Left renal pelvis (tissue), 4 donors: ENCODE results near the gene PARVB. TPM values are rescaled to one million over a fixed set of nuclear protein-coding genes. Genes with fewer than 3 reads are reported as not detected.

ENCODE experiments used
- DNase-seq, 4 donors: peaks; one replicate each; pipeline ENCODE4 v3.0.0-alpha.2; 2013; ENCODE audit warnings: low read depth in 4 of 4, low spot score in 3 of 4
- polyA plus RNA-seq, 4 donors: library from polyadenylated mRNA; unstranded; fragments of 120-200 nt; gene quantifications; one replicate each; pipeline ENCODE4 v1.2.1, GENCODE V29; 2013; ENCODE audit not compliant: insufficient read length in 4 of 4

PARVB gene
- polyA plus RNA-seq, 4 donors: 14.6 to 24.2 (median 20.2) TPM

DNA sequence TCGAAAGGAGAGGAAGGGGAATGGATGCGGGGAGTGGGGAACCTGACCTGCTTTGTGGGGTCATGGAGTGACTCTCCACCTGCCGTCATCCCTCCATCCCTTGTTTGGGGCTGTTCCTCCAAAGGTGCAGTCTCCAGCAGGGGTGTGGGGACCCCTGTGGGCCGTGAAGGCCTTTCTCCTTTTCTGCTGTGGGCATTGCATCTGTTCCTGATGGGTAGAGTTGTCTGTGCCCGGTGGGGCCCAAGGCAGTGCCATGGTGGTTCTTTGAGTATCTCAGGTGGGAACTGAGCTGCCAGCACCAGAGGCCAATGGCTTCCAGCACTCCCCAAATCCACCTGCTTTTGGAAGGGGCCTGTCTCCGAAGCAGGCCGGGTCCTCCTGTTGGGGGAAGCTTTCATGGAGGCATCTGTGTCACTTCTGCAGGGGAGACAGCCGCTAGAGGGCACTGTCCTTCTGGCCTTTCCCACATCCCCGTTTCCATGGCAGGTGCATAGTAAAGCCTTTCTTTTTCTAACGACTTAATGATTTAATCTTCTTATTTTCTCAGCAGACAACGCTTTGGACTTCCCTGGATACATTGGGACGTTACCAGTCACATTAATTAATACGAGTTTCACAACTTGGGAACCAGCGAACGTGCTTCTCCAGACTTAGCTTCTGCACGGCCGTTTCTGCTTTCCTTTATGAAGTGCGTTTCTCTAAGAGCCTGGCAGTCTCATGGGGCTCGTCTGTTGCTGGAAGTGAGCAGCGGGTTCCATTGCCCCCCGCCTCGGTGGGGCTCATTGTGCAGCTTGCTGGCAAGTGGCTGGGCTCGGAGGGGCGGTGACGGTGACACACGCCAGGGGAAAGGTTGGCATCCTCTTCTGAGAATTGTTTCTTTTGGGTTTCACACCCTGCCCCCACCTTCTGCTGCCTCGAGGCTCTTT is 57.1 kb downstream of the PARVB start:
- DNase-seq: peak in 3 of 4 donors; percentile 35 to 65 (median 48)

DNA sequence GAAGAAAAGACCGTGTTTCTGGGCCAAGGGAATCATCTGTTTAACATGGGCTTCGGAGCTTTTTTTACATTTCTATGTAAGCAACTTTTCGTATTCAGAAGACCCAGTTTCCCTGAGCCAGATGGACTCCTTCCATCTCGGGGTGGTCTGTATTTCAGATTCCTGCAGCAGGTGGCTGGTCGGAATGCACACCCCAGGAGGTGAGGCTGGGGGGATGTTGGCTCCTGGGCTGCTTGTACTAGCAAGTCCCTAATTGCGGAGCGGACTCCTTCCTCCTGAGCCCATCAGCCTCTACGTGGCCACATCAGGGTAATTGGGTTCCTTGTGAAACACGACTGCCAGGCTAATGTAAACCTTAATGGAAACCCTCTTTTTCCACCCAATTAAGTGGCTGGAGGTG is 58.7 kb downstream of the PARVB start:
- no peak for DNase-seq

DNA sequence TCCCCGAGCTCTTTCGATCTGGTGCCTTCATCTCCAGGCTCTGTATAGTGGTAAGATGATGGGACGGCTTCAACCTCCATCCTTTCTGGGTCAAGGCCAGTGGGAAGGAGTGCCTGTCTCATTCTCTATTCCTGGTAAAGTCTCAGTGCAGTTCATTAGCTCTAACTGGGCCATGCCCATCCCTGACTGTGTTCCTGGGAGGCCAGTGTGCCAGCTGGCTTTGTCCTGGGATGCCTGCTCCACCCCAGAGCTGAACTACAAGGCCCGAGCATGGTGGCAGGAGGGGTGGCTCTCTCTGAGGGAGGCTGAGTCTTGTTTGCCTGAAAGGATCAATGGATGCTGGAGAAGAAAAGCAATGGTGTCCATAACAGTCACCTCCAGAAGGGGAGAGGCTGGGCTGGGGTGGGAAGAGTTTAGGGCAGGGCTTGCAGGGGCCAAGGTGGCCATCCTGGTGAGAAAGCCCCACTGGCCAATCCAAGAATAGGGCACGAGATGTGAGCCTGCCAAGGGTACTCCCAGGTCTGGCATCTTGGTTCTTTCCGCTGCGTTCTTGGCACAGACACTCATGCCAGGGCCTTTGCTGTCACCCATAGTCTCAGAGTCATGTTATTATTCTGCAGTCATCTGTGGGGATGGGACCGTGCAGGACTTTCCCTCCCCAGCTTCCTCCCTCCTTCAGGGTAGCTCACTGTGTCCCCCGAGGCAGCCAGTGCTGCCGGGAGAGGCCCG is 60.1 kb downstream of the PARVB start:
- no peak for DNase-seq

GRCh38 chr22:44085743-44086270 is 61.7 kb downstream of the PARVB start:
- peak in 1 of 4 donors; percentile 59 for DNase-seq

- peak in 1 of 4 donors; percentile 32 for DNase-seq
These were observed 62.4 kb downstream of the PARVB start for GRCh38 chr22:44086271-44087088.

GRCh38 chr22:44087089-44087430 is 63.0 kb downstream of the PARVB start:
- no peak for DNase-seq

DNA sequence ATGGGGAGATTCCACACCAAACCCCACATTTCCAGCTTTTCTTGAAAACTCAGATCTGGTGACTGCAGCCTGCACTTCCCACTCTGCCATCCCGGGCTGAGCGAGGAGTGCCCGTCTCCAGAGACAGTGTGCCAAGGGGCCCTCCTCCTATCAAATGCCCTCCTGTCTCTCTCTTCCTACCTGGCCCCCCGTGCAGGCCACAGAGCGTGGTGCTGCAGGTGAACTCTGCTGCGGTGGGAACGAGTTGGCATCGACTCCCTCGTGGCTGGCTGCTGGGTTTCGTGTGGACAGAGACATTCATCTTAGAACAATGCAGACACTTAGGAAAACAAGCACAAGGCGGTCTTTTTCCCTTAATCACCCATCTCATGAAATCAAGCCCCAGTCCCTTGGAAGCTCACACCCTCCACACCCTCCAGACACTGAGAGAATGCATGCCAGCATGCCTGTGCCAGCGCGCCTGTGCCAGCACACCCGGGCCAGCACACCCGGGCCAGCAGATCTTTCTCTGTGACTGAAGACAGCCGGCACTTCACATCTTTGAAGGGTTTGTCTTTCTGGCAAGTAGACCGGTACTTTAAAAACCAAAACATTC is 65.0 kb downstream of the PARVB start:
- DNase-seq: no peak

- DNase-seq: no peak
These were observed 65.8 kb downstream of the PARVB start for GRCh38 chr22:44089717-44090570.

GRCh38 chr22:44090571-44090905 is 66.4 kb downstream of the PARVB start:
- DNase-seq: no peak

GRCh38 chr22:44091021-44091721 is 67.1 kb downstream of the PARVB start:
- no peak for DNase-seq

GRCh38 chr22:44091751-44092150 is 67.6 kb downstream of the PARVB start:
- DNase-seq: no peak

GRCh38 chr22:44092636-44093220 is 68.6 kb downstream of the PARVB start:
- no peak for DNase-seq

DNA sequence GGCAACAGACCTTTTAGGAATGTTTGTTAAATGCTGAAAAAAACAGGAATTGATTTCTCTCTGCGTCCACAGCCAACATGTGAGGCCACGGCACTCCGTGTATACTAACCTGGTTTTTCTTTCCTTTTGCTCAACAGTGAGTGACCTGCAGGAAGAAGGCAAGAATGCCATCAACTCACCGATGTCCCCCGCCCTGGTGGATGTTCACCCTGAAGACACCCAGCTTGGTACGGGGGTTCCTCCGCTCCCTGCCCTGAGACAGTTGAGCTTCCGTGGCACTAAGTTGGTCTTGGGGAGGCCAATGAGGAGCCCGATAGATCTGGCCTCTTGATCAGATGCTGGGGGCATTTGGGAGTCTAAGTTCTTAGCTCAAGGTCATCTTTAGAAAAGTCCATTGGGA is 69.7 kb downstream of the PARVB start:
- DNase-seq: no peak

- DNase-seq: no peak
These were observed 70.7 kb downstream of the PARVB start for GRCh38 chr22:44094751-44095302.

GRCh38 chr22:44096736-44097135 is 72.6 kb downstream of the PARVB start:
- no peak for DNase-seq

- DNase-seq: no peak
These were observed 73.3 kb downstream of the PARVB start for GRCh38 chr22:44097263-44098020.

DNA sequence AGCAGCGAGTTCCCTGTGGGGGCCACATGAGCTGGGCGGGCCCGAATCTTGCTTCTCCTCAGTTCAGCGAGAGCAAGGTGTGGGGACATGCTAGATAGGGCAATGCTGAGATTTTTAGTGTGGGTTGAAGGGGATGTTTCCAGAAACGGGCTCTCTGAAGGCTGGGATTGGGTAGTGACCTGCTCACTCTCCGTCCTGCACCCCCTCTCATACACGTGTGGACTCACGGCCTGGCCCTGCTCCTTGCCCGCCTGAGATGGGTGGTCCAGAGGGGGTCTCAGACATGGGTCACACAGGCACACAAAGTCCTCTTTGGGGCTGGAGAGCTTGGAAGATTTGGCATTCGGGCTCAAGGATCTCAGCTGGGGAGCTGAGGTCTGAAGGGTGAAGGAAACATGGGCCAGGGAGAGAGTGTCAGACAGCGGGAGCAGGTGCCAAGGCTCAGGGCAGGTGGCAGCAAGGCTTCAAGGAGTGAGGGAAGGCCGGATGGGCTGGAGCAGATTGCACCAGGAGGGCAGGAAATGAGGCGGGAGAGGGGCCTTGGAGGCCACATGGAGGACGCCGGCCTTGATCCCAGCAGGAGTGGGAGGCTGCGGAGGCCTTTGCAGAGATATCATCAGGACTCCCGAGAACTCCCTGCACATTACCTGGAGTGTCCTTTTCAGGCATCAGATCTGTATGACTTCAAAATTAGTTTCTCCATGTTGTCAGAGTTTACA is 74.1 kb downstream of the PARVB start:
- no peak for DNase-seq
